CD4-positive, alpha-beta T cell (primary cell): ENCODE measurements around the gene NDUFA5. TPM values are rescaled to one million over a fixed set of nuclear protein-coding genes. Genes with fewer than 3 reads are reported as not detected.

Experiments
- ATAC-seq: fragments of 200-7000 bp; cut with Tn5 transposase; one replicate; pipeline ENCODE4 v1.10.0; 2022; ENCODE audit warnings: mild to moderate bottlenecking; ENCODE audit not compliant: poor library complexity
- CTCF ChIA-PET: fragments of 350-600 bp; sonication (Branson Sonifier 250); formaldehyde crosslinking; loops from one replicate; lab custom pipeline; 2021; ENCODE audit warnings: antibody characterized with exemption, inconsistent platforms; lab: Charles Lee
- POLR2A ChIA-PET: fragments of 350-600 bp; sonication (Branson Sonifier 250); formaldehyde crosslinking; loops from one replicate; lab custom pipeline; 2021; ENCODE audit warnings: antibody characterized with exemption, inconsistent platforms; lab: Charles Lee
- DNase-seq, 14 experiments: peaks; one replicate each; pipeline ENCODE4 v3.0.0-alpha.2; 2013 to 2020; ENCODE audit warnings: mixed read lengths in 2 of 14
- H3K27ac ChIP-seq, 2 donors: one replicate each; pipeline versions ENCODE4 v1.5.1 to v1.7.0; 2013; ENCODE audit warnings: low read length in 2 of 2, low read depth in 1 of 2, mild to moderate bottlenecking in 1 of 2
- H3K27me3 ChIP-seq, 2 experiments: 1 replicate in 1 of 2; 2 replicates in 1 of 2; pipeline versions ENCODE4 v1.6.1 to v1.7.0; 2013; ENCODE audit warnings: low read length in 2 of 2, control low read depth in 1 of 2, mild to moderate bottlenecking in 1 of 2, moderate library complexity in 1 of 2; ENCODE audit not compliant: insufficient read depth in 2 of 2, control insufficient read depth in 1 of 2
- H3K36me3 ChIP-seq: one replicate; pipeline ENCODE4 v1.6.1; 2013; ENCODE audit warnings: low read length, control low read depth; ENCODE audit not compliant: insufficient read depth
- H3K4me1 ChIP-seq: one replicate; pipeline ENCODE4 v1.6.1; 2013; ENCODE audit warnings: low read length, control low read depth; ENCODE audit not compliant: insufficient read depth
- H3K4me3 ChIP-seq: one replicate; pipeline ENCODE4 v1.5.1; 2013; ENCODE audit warnings: mild to moderate bottlenecking, low read length, moderate library complexity
- H3K9me3 ChIP-seq, 2 experiments: 1 replicate in 1 of 2; 2 replicates in 1 of 2; pipeline versions ENCODE4 v1.6.1 to v1.7.0; 2013; ENCODE audit warnings: low read length in 2 of 2, mild to moderate bottlenecking in 2 of 2, control low read depth in 1 of 2, moderate library complexity in 1 of 2; ENCODE audit not compliant: control insufficient read depth in 1 of 2, insufficient read depth in 1 of 2
- H3K27ac Mint-ChIP-seq: one replicate; pipeline ENCODE4 v1.8.0; 2020; ENCODE audit warnings: mixed read lengths
- H3K27me3 Mint-ChIP-seq: one replicate; pipeline ENCODE4 v1.8.0; 2021; ENCODE audit warnings: mixed read lengths
- H3K36me3 Mint-ChIP-seq: one replicate; pipeline ENCODE4 v1.8.0; 2021; ENCODE audit warnings: low read depth, mixed read lengths
- H3K4me1 Mint-ChIP-seq: one replicate; pipeline ENCODE4 v1.8.0; 2021; ENCODE audit warnings: low read depth, mixed read lengths
- H3K4me3 Mint-ChIP-seq: one replicate; pipeline ENCODE4 v1.8.0; 2020; ENCODE audit warnings: mild to moderate bottlenecking, mixed read lengths
- H3K9me3 Mint-ChIP-seq: one replicate; pipeline ENCODE4 v1.8.0; 2020; ENCODE audit warnings: mixed read lengths
- CTCF ChIP-seq: fragments of 200-600 bp; IDR thresholded peaks from one replicate; pipeline ENCODE4 v1.8.0; 2022; ENCODE audit warnings: antibody characterized with exemption, mild to moderate bottlenecking
- intact Hi-C, 2 experiments: fragments of 100-400 bp; cut with DNase I in 1 of 2; cut with micrococcal nuclease in 1 of 2; formaldehyde crosslinking; loops; one replicate each; pipeline versions ENCODE4 v1.15.1 to v1.9.0; 2023 to 2025; cut with DNase I, micrococcal nuclease
- total RNA-seq, 174 experiments: library from RNA in 2 of 174; stranded (reverse) in 2 of 174; gene quantifications; one replicate each; pipeline ENCODE4 v1.2.3 and lab custom pipeline; 2021 to 2026

Gene NDUFA5
- total RNA-seq, 2 experiments from 2014 or later = 67.9 to 68.6 TPM

DNA sequence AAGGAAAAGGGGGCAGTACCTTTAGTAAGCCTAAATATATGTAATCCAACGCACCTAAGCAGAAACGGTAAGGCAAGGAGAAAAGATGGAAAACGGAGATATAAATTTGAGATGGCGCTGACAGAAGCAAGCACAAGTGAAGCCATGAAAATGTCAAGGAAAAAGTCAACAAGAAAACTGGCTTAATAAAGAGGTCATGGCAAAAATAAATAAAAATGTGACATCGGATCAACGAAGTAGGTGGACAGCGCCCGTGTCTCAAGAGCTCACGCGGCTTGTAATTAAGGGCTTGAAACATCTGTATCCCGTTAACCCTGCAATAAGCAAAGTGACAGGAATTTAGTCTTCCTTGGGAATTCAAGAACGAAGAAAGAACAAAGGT is 611 bp downstream of the NDUFA5 start:
- DNase-seq (no peak), ATAC-seq (no peak)
- Mint-ChIP-seq H3K27ac (no peak overlapping the region), H3K27me3 (no peaks in the 10 kb centered on the region), H3K4me3 (no peak overlapping the region), H3K36me3 (peaks cover 18% of the 10 kb centered on the region), H3K9me3 (no peaks in the 10 kb centered on the region), H3K4me1 (peaks cover 13% of the 10 kb centered on the region)
- H3K36me3 ChIP-seq = peaks cover 17% of the 10 kb centered on the region
- H3K27ac ChIP-seq = peak overlapping the region; percentile 58 to 66
- no peaks in the 10 kb centered on the region for H3K9me3 ChIP-seq
- H3K4me3 ChIP-seq = peak overlapping the region; percentile 69
- ChIA-PET CTCF (interaction anchor here (1.3 to 2.0 kb wide), 3 partner anchors 23 to 192 kb away, joined by 3 to 12 read pairs (median 3); partner anchors contain the start of genes IQUB and WASL), POLR2A (interaction anchor here (0.9 to 2.2 kb wide), 5 partner anchors 13 to 192 kb away, joined by 3 to 44 read pairs (median 4); partner anchors contain the start of genes IQUB and WASL)
- H3K4me1 ChIP-seq = peaks cover 8% of the 10 kb centered on the region
- H3K27me3 ChIP-seq = no peaks in the 10 kb centered on the region
- intact Hi-C loops = loop anchor here (1.0 to 2.0 kb wide), 3 partner anchors 23 to 192 kb away; partner anchors contain the start of genes IQUB (in 1 of the 2) and WASL (in 1 of the 2)
- no peak for TF ChIP-seq CTCF

DNA sequence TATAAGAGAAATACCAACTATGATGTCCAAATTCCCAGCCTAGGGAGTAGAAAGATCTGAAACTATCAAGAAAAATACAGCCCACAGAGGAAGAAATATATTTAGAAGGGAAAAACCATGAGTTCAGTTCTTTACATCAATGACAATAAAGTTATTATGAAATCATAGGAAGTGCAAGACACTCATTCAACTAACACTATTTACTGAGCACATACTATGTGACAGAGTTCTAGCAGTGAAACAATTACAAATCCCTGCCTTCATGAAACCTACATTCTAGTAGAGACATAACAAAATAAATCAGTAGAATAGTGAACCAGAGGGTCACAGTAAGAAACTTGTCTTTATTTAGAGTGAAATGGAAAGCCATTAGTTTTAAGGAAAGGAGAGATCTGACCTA is 2.1 kb downstream of the NDUFA5 start:
- peaks cover 17% of the 10 kb centered on the region for H3K36me3 ChIP-seq
- no peaks in the 10 kb centered on the region for H3K9me3 ChIP-seq
- no peak overlapping the region for H3K27ac ChIP-seq
- H3K27me3 Mint-ChIP-seq = no peaks in the 10 kb centered on the region
- no peak overlapping the region for H3K4me3 ChIP-seq
- ATAC-seq (no peak), DNase-seq (no peak)
- no peak for TF ChIP-seq CTCF
- H3K27me3 ChIP-seq = no peaks in the 10 kb centered on the region
- intact Hi-C loops = no loop called here
- POLR2A ChIA-PET = interaction anchor here (1.4 kb wide), 1 partner anchor 21 kb away, joined by 4 read pairs; the partner anchor contains the start of gene IQUB
- H3K4me1 Mint-ChIP-seq = peaks cover 13% of the 10 kb centered on the region
- no peaks in the 10 kb centered on the region for H3K9me3 Mint-ChIP-seq
- H3K4me3 Mint-ChIP-seq = no peak overlapping the region
- H3K36me3 Mint-ChIP-seq = peaks cover 26% of the 10 kb centered on the region
- no peak overlapping the region for H3K27ac Mint-ChIP-seq
- H3K4me1 ChIP-seq = peaks cover 8% of the 10 kb centered on the region
- CTCF ChIA-PET = no interaction called here

DNA sequence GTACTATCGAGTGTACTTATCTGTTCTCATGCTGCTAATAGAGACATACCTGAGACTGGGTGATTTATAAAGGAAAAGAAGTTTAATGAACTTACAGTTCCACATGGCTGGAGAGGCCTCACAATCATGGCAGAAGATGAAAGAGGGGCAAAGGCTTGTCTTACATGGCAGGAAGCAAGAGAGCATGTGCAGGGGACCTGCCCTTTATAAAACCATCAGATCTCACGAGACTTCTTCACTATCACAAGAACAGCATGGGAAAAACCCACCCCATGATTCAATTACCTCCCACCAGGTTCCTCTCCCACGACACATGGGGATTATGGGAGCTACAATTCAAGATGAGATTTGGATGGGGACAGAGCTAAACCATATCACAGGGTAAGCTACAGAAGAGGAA is 4.5 kb downstream of the NDUFA5 start:
- ATAC-seq (no peak), DNase-seq (no peak)
- Mint-ChIP-seq H3K9me3 (no peaks in the 10 kb centered on the region), H3K27ac (no peak overlapping the region), H3K27me3 (no peaks in the 10 kb centered on the region), H3K4me1 (peaks cover 34% of the 10 kb centered on the region), H3K4me3 (peak overlapping the region; percentile 49), H3K36me3 (peaks cover 49% of the 10 kb centered on the region)
- POLR2A ChIA-PET = interaction anchor here (0.7 to 1.3 kb wide), 3 partner anchors 19 to 196 kb away, joined by 4 read pairs; partner anchors contain the start of genes IQUB and WASL
- H3K27ac ChIP-seq = no peak overlapping the region
- intact Hi-C loops = no loop called here
- peaks cover 38% of the 10 kb centered on the region for H3K36me3 ChIP-seq
- no peak overlapping the region for H3K4me3 ChIP-seq
- no peaks in the 10 kb centered on the region for H3K9me3 ChIP-seq
- TF ChIP-seq CTCF = no peak
- H3K27me3 ChIP-seq = no peaks in the 10 kb centered on the region
- peaks cover 8% of the 10 kb centered on the region for H3K4me1 ChIP-seq
- CTCF ChIA-PET = no interaction called here
